ENCODE data around the gene CYP27C1. TPM values are rescaled to one million over a fixed set of nuclear protein-coding genes. Genes with fewer than 3 reads are reported as not detected.
A peak's percentile ranks its signal among the peaks of the same experiment; 100 is the strongest.
"Not testable (repeated sequence)": the region's sequence is repeated elsewhere in the genome, so short reads cannot be mapped to it uniquely, and the experiment has no call there.

The CYP27C1 gene
- total RNA-seq, 2 donors from 2014 or later: not detected

GRCh38 chr2:127227264-127227660, 7.2 kb upstream of the CYP27C1 start:
- not testable (repeated sequence) for H3K9me3 Mint-ChIP-seq; DNase-seq (ENCODE audit: low spot score in 2 of 2); H3K36me3 Mint-ChIP-seq; H3K27ac Mint-ChIP-seq; ATAC-seq

- H3K9me3 Mint-ChIP-seq: no peaks in the 10 kb centered on the region
- H3K36me3 Mint-ChIP-seq: peaks cover 0 to 4% of the 10 kb centered on the region in 2 donors
- ATAC-seq (peak; percentile 91 to 94), DNase-seq (ENCODE audit: low spot score in 2 of 2) (peak in 1 of 2 donors; percentile 40)
- peak overlapping the region; percentile 49 to 66 for H3K27ac Mint-ChIP-seq
These were observed 6.6 kb upstream of the CYP27C1 start for GRCh38 chr2:127226520-127227263.

GRCh38 chr2:127226132-127226519, 6.0 kb upstream of the CYP27C1 start:
- peak overlapping the region; percentile 49 to 66 for H3K27ac Mint-ChIP-seq
- DNase-seq (ENCODE audit: low spot score in 2 of 2) (no peak), ATAC-seq (no peak)
- H3K9me3 Mint-ChIP-seq: no peaks in the 10 kb centered on the region
- H3K36me3 Mint-ChIP-seq: peaks cover 0 to 4% of the 10 kb centered on the region in 2 donors

- Mint-ChIP-seq H3K36me3 (peaks cover 1 to 9% of the 10 kb centered on the region in 2 donors), H3K9me3 (no peaks in the 10 kb centered on the region), H3K27ac (no peak overlapping the region)
- ATAC-seq (no peak), DNase-seq (ENCODE audit: low spot score in 2 of 2) (no peak)
These were observed 5.3 kb upstream of the CYP27C1 start for GRCh38 chr2:127225186-127225960.

GRCh38 chr2:127224135-127224534, 4.0 kb upstream of the CYP27C1 start:
- not testable (repeated sequence) for H3K27ac Mint-ChIP-seq; H3K9me3 Mint-ChIP-seq; ATAC-seq; DNase-seq (ENCODE audit: low spot score in 2 of 2)
- peaks cover 5 to 12% of the 10 kb centered on the region in 2 donors for H3K36me3 Mint-ChIP-seq

GRCh38 chr2:127220768-127221527, 849 bp upstream of the CYP27C1 start:
- no peak for ATAC-seq
- no peak for DNase-seq (ENCODE audit: low spot score in 2 of 2)
- Mint-ChIP-seq H3K27ac (no peak overlapping the region), H3K9me3 (peaks cover 0 to 7% of the 10 kb centered on the region in 2 donors), H3K36me3 (peaks cover 15 to 21% of the 10 kb centered on the region in 2 donors)

GRCh38 chr2:127219171-127220070, 678 bp downstream of the CYP27C1 start:
- Mint-ChIP-seq H3K36me3 (peaks cover 15 to 21% of the 10 kb centered on the region in 2 donors), H3K9me3 (peaks cover 0 to 7% of the 10 kb centered on the region in 2 donors), H3K27ac (no peak overlapping the region)
- no peak for DNase-seq (ENCODE audit: low spot score in 2 of 2)
- ATAC-seq: peak; percentile 18 to 51

GRCh38 chr2:127218812-127219170, 1.3 kb downstream of the CYP27C1 start:
- ATAC-seq (no peak), DNase-seq (ENCODE audit: low spot score in 2 of 2) (no peak)
- H3K9me3 Mint-ChIP-seq: peaks cover 0 to 7% of the 10 kb centered on the region in 2 donors
- H3K27ac Mint-ChIP-seq: no peak overlapping the region
- peaks cover 15 to 21% of the 10 kb centered on the region in 2 donors for H3K36me3 Mint-ChIP-seq

- ATAC-seq (peak in 1 of 2 donors; percentile 40), DNase-seq (ENCODE audit: low spot score in 2 of 2) (no peak)
- H3K27ac Mint-ChIP-seq: no peak overlapping the region
- peaks cover 15 to 21% of the 10 kb centered on the region in 2 donors for H3K36me3 Mint-ChIP-seq
- H3K9me3 Mint-ChIP-seq: peaks cover 0 to 7% of the 10 kb centered on the region in 2 donors
These were observed 2.4 kb downstream of the CYP27C1 start for GRCh38 chr2:127217470-127218325.

GRCh38 chr2:127216593-127216992, 3.5 kb downstream of the CYP27C1 start:
- Mint-ChIP-seq H3K36me3 (peaks cover 15 to 21% of the 10 kb centered on the region in 2 donors), H3K9me3 (peaks cover 0 to 7% of the 10 kb centered on the region in 2 donors), H3K27ac (no peak overlapping the region)
- peak; percentile 36 to 44 for ATAC-seq
- DNase-seq (ENCODE audit: low spot score in 2 of 2): no peak

GRCh38 chr2:127216095-127216494, 4.0 kb downstream of the CYP27C1 start:
- H3K36me3 Mint-ChIP-seq: peaks cover 15 to 21% of the 10 kb centered on the region in 2 donors

GRCh38 chr2:127214201-127214600, 5.9 kb downstream of the CYP27C1 start:
- H3K36me3 Mint-ChIP-seq: peaks cover 10 to 13% of the 10 kb centered on the region in 2 donors
- not testable (repeated sequence) for H3K9me3 Mint-ChIP-seq; DNase-seq (ENCODE audit: low spot score in 2 of 2); H3K27ac Mint-ChIP-seq; ATAC-seq

More at GRCh38 chr2:127216095-127216494, 4.0 kb downstream of the CYP27C1 start:
- no peak for ATAC-seq
- no peak for DNase-seq (ENCODE audit: low spot score in 2 of 2)
- no peak overlapping the region for H3K27ac Mint-ChIP-seq
- H3K9me3 Mint-ChIP-seq: peaks cover 0 to 7% of the 10 kb centered on the region in 2 donors

- Mint-ChIP-seq H3K36me3 (no peaks in the 10 kb centered on the region), H3K27ac (no peak overlapping the region), H3K9me3 (no peaks in the 10 kb centered on the region)
- no peak for DNase-seq (ENCODE audit: low spot score in 2 of 2)
- ATAC-seq: no peak
These were observed 11.8 kb downstream of the CYP27C1 start for GRCh38 chr2:127208313-127208712.

GRCh38 chr2:127205218-127206125, 14.6 kb downstream of the CYP27C1 start:
- DNase-seq (ENCODE audit: low spot score in 2 of 2): no peak
- H3K27ac Mint-ChIP-seq: no peak overlapping the region
- no peaks in the 10 kb centered on the region for H3K9me3 Mint-ChIP-seq
- H3K36me3 Mint-ChIP-seq: no peaks in the 10 kb centered on the region
- no peak for ATAC-seq

All from activated naive CD4-positive, alpha-beta T cell treated with anti-CD3 and anti-CD28 coated beads, Interleukin-2, amount 50 U/mL, for 72 hours (primary cell).